Raji (cell line): Measurements from ENCODE around the gene DNAJC3.

ENCODE experiments used
- POLR2A ChIP-seq: IDR thresholded peaks from 2 replicates; pipeline ENCODE4 v1.6.1; 2011; ENCODE audit warnings: low read depth, low read length, control low read depth; ENCODE audit not compliant: insufficient read depth

The DNAJC3 gene

GRCh38 chr13:95676762-95677563 is at the start of gene DNAJC3:
Gene DNAJC3 (plus strand): TSS chr13:95677139. CDS start chr13:95677256, 117 bp downstream.
- peak; percentile 91 for TF ChIP-seq POLR2A

GRCh38 chr13:95627590-95627989 is 49.3 kb upstream of the DNAJC3 start:
- no peak for TF ChIP-seq POLR2A

GRCh38 chr13:95628488-95628887 is 48.5 kb upstream of the DNAJC3 start:
- no peak for TF ChIP-seq POLR2A

GRCh38 chr13:95629071-95629470 is 47.9 kb upstream of the DNAJC3 start:
- no peak for TF ChIP-seq POLR2A

DNA sequence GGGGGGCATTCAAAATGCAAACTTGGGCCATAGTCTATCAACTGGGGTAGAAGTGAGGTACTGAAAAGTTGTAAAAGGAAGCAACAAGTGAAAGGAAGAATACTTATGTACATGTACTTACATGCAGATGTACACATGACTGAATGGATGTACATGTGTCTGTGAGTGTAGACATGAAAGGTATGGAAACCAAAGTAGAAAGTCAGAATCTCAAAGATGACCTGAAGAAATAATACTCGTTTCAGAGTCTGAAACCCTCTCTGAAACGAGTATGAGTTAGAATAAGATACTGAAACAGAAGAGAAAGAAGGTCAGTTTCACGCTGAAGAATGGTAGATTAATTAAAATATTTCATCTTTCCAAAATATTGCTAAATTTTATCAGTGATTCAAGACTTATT is 46.3 kb upstream of the DNAJC3 start:
- no peak for TF ChIP-seq POLR2A

- no peak for TF ChIP-seq POLR2A
Observed at GRCh38 chr13:95636853-95637252, 40.1 kb upstream of the DNAJC3 start.

GRCh38 chr13:95641291-95642027 is 35.5 kb upstream of the DNAJC3 start:
- TF ChIP-seq POLR2A, result no peak

DNA sequence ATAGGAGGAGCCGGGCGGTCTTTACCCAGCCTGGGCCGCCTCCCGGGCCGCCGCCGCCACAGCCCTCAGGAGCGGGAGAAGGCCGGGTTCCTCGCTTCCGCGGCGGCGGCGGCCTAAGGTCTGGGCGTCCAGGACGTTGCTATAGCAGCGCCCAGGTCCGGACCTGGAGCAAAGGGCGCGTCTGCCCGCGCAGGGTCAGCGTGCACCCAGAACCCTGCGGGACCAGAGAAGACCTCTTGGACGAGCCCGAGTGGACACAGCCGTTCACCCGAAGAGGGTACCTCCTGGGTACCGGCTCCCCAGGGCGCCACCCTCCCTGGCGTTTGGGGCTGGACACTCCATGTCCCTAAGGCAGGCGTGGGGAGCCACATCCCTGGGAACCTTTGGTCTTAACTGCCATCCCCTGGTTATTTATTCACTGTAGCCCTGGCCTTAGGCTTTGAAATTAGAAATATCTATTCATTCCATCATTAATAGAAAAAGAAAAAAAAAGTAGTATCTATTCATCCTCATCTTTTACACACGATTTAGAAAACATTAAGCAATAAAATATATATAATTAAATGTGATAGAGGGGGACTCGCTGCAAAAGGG is 34.8 kb upstream of the DNAJC3 start:
- TF ChIP-seq POLR2A, result no peak

DNA sequence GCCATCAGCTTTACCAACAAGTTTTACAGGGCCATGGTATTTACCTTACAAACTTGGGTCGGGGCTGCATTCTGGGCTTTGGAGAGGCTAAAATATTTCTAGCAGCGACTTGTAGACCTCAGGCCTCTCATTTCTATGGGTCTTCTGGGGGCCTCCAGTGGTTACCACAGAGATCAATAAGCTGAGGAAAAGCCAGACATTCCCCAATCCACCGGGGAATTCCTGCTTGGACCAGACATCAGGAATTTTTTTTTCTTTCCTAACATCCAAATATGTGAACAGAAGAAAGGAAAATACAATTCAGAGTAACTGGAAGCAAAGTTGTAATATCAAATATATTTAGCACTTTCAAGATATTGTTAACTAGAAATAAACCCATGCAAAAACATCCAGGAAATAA is 33.9 kb upstream of the DNAJC3 start:
- TF ChIP-seq POLR2A, result no peak

DNA sequence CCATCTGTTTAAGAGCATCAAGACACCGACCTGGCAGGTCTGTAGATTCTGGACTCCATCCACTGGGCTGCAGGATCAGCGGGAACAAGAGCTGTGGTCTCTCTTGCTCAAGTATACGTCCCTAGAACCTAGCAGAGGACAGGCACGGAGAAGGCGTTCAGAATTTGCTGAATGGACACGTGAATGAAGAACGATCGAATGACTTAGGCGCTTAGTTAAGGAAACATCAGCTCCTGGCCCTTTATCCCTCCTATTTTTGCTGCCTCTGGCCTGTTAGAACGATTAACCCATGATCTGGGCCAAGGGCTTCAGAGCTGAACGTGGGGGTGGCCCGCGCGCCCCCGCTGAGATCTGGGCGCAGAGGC is 33.4 kb upstream of the DNAJC3 start:
- TF ChIP-seq POLR2A, result no peak

DNA sequence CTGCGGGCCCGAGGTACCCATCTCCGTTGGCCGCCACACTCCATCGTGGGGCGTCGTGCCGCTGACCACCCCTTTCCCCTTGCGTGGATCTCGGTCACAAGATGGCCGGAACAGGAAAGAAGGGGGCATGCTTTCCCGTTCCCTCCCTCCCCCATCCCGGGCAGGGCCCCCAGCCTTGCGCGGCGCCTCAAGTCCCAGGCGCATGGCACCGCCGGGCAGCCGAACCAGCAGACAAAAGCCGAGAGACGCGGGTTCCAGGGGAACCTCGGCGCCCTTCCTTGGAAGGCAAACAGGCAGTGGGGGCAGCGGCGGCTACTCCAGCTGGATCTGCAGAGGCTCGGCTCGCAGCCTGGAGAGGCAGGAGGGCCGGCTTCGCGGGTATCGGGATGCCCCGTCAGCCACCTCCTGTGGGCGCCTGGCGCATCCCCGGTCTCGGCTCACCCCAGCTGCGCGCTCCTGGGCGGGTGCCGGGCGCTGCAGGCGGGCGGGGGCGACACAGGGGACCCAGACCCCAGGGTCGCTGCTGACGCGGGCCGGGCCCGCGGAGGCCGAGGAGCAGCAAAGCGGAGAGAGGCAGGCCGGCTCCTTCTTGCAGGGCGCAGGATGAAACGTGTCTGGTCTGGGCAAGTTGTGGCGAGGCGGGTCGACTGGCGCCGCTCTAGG is 32.9 kb upstream of the DNAJC3 start:
- no peak for TF ChIP-seq POLR2A

- no peak for TF ChIP-seq POLR2A
Observed at GRCh38 chr13:95644601-95645052, 32.3 kb upstream of the DNAJC3 start, which contains the start of gene DZIP1. Gene DZIP1 (minus strand): TSS chr13:95644706. CDS start chr13:95642029, 2,677 bp downstream.

GRCh38 chr13:95647321-95647720 is 29.6 kb upstream of the DNAJC3 start:
- no peak for TF ChIP-seq POLR2A

DNA sequence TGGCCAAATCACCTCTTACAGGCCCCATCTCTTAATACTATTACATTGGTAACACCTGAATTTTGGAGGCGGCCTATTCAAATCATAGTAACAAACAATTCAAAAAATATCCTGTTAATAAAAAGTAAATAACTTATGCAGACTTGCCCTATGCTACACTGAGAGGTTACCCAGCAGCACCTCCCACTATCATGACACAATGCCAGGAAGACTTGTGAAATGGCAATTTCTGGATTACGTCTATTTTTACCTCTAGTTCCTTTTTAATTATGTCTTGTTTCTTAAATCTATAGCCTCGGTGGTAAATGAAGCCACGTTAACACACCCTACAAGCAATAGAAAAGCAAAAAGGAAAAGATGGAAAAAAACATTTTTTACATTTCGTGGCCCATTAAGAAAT is 26.2 kb upstream of the DNAJC3 start:
- TF ChIP-seq POLR2A, result no peak

DNA sequence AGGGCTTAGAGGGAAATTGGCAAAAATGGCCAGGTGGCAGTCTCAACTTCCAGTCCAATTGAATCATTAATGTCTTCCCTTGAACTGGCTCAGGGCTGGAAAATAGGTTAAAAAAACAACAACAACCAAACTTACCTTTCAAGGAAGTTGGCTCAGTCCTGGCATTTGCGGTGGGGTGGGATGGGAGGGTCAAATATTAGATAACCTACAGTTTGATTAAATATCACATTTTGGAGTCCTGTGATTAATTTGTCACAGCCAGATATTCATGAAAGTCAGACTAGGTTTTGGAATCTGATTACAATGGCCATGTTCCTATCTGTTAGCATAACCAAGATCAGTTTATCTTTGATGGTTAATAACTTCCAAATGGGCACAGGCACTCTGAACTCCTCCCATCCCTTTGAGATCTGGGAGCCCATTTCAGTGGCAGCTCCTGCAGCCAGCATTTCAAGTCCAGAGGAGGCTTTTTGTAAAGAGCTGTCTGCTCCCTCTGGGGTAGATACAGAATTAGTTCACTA is 24.6 kb upstream of the DNAJC3 start:
- TF ChIP-seq POLR2A, result no peak
